CD4-positive, CD25-positive, alpha-beta regulatory T cell (primary cell): Measurements from ENCODE around the gene ZNF804B. TPM values are rescaled to one million over a fixed set of nuclear protein-coding genes. Genes with fewer than 3 reads are reported as not detected.
"Not testable (repeated sequence)": the region's sequence is repeated elsewhere in the genome, so short reads cannot be mapped to it uniquely, and the experiment has no call there.

ENCODE experiments used
- ATAC-seq, 2 donors: fragments of 150-1000 bp; cut with Tn5 transposase; one replicate each; pipeline ENCODE4 v1.10.0; 2021; ENCODE audit warnings: low read depth in 2 of 2, moderate number of reproducible peaks in 2 of 2, moderate library complexity in 1 of 2
- DNase-seq, 3 donors: peaks; one replicate each; pipeline versions ENCODE4 v3.0.0 to v3.0.0-alpha.2; 2012 to 2022; ENCODE audit warnings: mixed read lengths in 1 of 3
- H3K27ac ChIP-seq: one replicate; pipeline ENCODE4 v1.7.0; 2013; ENCODE audit warnings: mild to moderate bottlenecking, low read length; ENCODE audit not compliant: insufficient read depth, poor library complexity, severe bottlenecking
- H3K27me3 ChIP-seq: one replicate; pipeline ENCODE4 v1.7.0; 2013; ENCODE audit warnings: low read length; ENCODE audit not compliant: control insufficient read depth, insufficient read depth
- H3K36me3 ChIP-seq: one replicate; pipeline ENCODE4 v1.7.0; 2013; ENCODE audit warnings: mild to moderate bottlenecking, low read length, moderate library complexity; ENCODE audit not compliant: control insufficient read depth, insufficient read depth
- H3K4me1 ChIP-seq: 2 replicates; pipeline ENCODE4 v1.7.0; 2013; ENCODE audit warnings: mild to moderate bottlenecking, low read length; ENCODE audit not compliant: insufficient read depth, control insufficient read depth, poor library complexity, severe bottlenecking
- H3K4me3 ChIP-seq: one replicate; pipeline ENCODE4 v1.7.0; 2013; ENCODE audit warnings: low read depth, mild to moderate bottlenecking, low read length, moderate library complexity
- H3K9me3 ChIP-seq, 2 experiments: 1 replicate in 1 of 2; 2 replicates in 1 of 2; pipeline ENCODE4 v1.7.0; 2013; ENCODE audit warnings: low read length in 2 of 2, mild to moderate bottlenecking in 1 of 2, moderate library complexity in 1 of 2; ENCODE audit not compliant: control insufficient read depth in 2 of 2
- H3K27ac Mint-ChIP-seq, 3 donors: one replicate each; pipeline ENCODE4 v1.8.0; 2020 to 2022; ENCODE audit warnings: mild to moderate bottlenecking in 3 of 3, mixed read lengths in 3 of 3, moderate library complexity in 2 of 3
- H3K27me3 Mint-ChIP-seq: one replicate; pipeline ENCODE4 v1.8.0; 2022; ENCODE audit warnings: mild to moderate bottlenecking, mixed read lengths
- H3K36me3 Mint-ChIP-seq: one replicate; pipeline ENCODE4 v1.8.0; 2020; ENCODE audit warnings: mixed read lengths
- H3K4me1 Mint-ChIP-seq, 4 donors: one replicate each; pipeline ENCODE4 v1.8.0; 2020 to 2022; ENCODE audit warnings: mixed read lengths in 4 of 4, mild to moderate bottlenecking in 1 of 4
- H3K4me3 Mint-ChIP-seq, 4 donors: one replicate each; pipeline ENCODE4 v1.8.0; 2020 to 2022; ENCODE audit warnings: mild to moderate bottlenecking in 4 of 4, mixed read lengths in 4 of 4, moderate library complexity in 3 of 4
- H3K9me3 Mint-ChIP-seq, 7 donors: one replicate each; pipeline ENCODE4 v1.8.0; 2020 to 2022; ENCODE audit warnings: mixed read lengths in 7 of 7, mild to moderate bottlenecking in 3 of 7, moderate library complexity in 2 of 7
- polyA plus RNA-seq, 4 donors: library from polyadenylated mRNA; unstranded; fragments of 300-500 nt; fragmentation: Illumina TruSeq; gene quantifications; one replicate each; pipeline ENCODE4 v1.2.3, GENCODE V29; 2021
- total RNA-seq: library from RNA; stranded (reverse); gene quantifications from one replicate; pipeline ENCODE4 v1.2.3, GENCODE V29; 2022

Gene ZNF804B
- total and polyA plus RNA-seq, 5 donors from 2014 or later = not detected

GRCh38 chr7:89228688-89229171 lies 469.2 kb downstream of the ZNF804B start:
- H3K27me3 Mint-ChIP-seq, H3K4me3 ChIP-seq, H3K4me3 Mint-ChIP-seq, H3K27ac Mint-ChIP-seq, H3K4me1 ChIP-seq, H3K36me3 ChIP-seq, H3K36me3 Mint-ChIP-seq, H3K27me3 ChIP-seq, ATAC-seq, H3K27ac ChIP-seq, H3K9me3 ChIP-seq, H3K4me1 Mint-ChIP-seq, DNase-seq: not testable (repeated sequence)
- H3K9me3 Mint-ChIP-seq = peaks cover 0 to 20% (median 7%) of the 10 kb centered on the region in 7 donors

- H3K4me3 Mint-ChIP-seq = no peak overlapping the region
- no peaks in the 10 kb centered on the region for H3K4me1 ChIP-seq
- H3K27me3 Mint-ChIP-seq = no peaks in the 10 kb centered on the region
- DNase-seq = no peak
- H3K36me3 Mint-ChIP-seq = no peaks in the 10 kb centered on the region
- no peak for ATAC-seq
- no peak overlapping the region for H3K4me3 ChIP-seq
- H3K36me3 ChIP-seq = no peaks in the 10 kb centered on the region
- no peak overlapping the region for H3K27ac ChIP-seq
- H3K27ac Mint-ChIP-seq = no peak overlapping the region
- no peaks in the 10 kb centered on the region for H3K27me3 ChIP-seq
- H3K4me1 Mint-ChIP-seq = no peaks in the 10 kb centered on the region
- peaks cover 0 to 22% (median 9%) of the 10 kb centered on the region in 7 donors for H3K9me3 Mint-ChIP-seq
- no peaks in the 10 kb centered on the region for H3K9me3 ChIP-seq
These were observed 478.7 kb downstream of the ZNF804B start for GRCh38 chr7:89238156-89238555.

- no peak overlapping the region for H3K4me3 ChIP-seq
- H3K4me1 ChIP-seq = no peaks in the 10 kb centered on the region
- Mint-ChIP-seq H3K27me3 (no peaks in the 10 kb centered on the region), H3K4me3 (no peak overlapping the region), H3K36me3 (no peaks in the 10 kb centered on the region), H3K27ac (no peak overlapping the region), H3K4me1 (no peaks in the 10 kb centered on the region), H3K9me3 (peaks cover 0 to 20% (median 3%) of the 10 kb centered on the region in 7 donors)
- peaks cover 0 to 14% of the 10 kb centered on the region in 2 experiments for H3K9me3 ChIP-seq
- ATAC-seq (no peak), DNase-seq (no peak)
- H3K36me3 ChIP-seq = no peaks in the 10 kb centered on the region
- H3K27ac ChIP-seq = no peak overlapping the region
- no peaks in the 10 kb centered on the region for H3K27me3 ChIP-seq
These were observed 486.7 kb downstream of the ZNF804B start for GRCh38 chr7:89246196-89246595.

- Histone ChIP-seq H3K4me1 (no peaks in the 10 kb centered on the region), H3K36me3 (no peaks in the 10 kb centered on the region), H3K4me3 (no peak overlapping the region), H3K9me3 (peaks cover 0 to 14% of the 10 kb centered on the region in 2 experiments), H3K27me3 (no peaks in the 10 kb centered on the region), H3K27ac (no peak overlapping the region)
- H3K4me3 Mint-ChIP-seq = no peak overlapping the region
- DNase-seq = no peak
- H3K27ac Mint-ChIP-seq = no peak overlapping the region
- no peaks in the 10 kb centered on the region for H3K27me3 Mint-ChIP-seq
- H3K4me1 Mint-ChIP-seq = no peaks in the 10 kb centered on the region
- H3K9me3 Mint-ChIP-seq = peaks cover 0 to 14% (median 3%) of the 10 kb centered on the region in 7 donors
- H3K36me3 Mint-ChIP-seq = no peaks in the 10 kb centered on the region
- ATAC-seq = no peak
These were observed 487.7 kb downstream of the ZNF804B start for GRCh38 chr7:89247207-89247606.

GRCh38 chr7:89259085-89259484 lies 499.6 kb downstream of the ZNF804B start:
- no peaks in the 10 kb centered on the region for H3K4me1 ChIP-seq
- Mint-ChIP-seq H3K36me3 (no peaks in the 10 kb centered on the region), H3K4me1 (no peaks in the 10 kb centered on the region), H3K27me3 (no peaks in the 10 kb centered on the region), H3K4me3 (no peak overlapping the region), H3K27ac (no peak overlapping the region), H3K9me3 (peaks cover 0 to 11% (median 3%) of the 10 kb centered on the region in 7 donors)
- H3K36me3 ChIP-seq = no peaks in the 10 kb centered on the region
- no peak for ATAC-seq
- H3K27ac ChIP-seq = no peak overlapping the region
- H3K4me3 ChIP-seq = no peak overlapping the region
- H3K9me3 ChIP-seq = no peaks in the 10 kb centered on the region
- no peaks in the 10 kb centered on the region for H3K27me3 ChIP-seq
- DNase-seq = no peak

GRCh38 chr7:89264126-89264525 lies 504.6 kb downstream of the ZNF804B start:
- no peaks in the 10 kb centered on the region for H3K36me3 Mint-ChIP-seq

GRCh38 chr7:89265631-89266030 lies 506.1 kb downstream of the ZNF804B start:
- Histone ChIP-seq H3K27ac (no peak overlapping the region), H3K9me3 (no peaks in the 10 kb centered on the region), H3K27me3 (no peaks in the 10 kb centered on the region), H3K36me3 (no peaks in the 10 kb centered on the region), H3K4me3 (no peak overlapping the region), H3K4me1 (no peaks in the 10 kb centered on the region)
- no peak overlapping the region for H3K4me3 Mint-ChIP-seq
- DNase-seq (no peak), ATAC-seq (no peak)
- no peaks in the 10 kb centered on the region for H3K4me1 Mint-ChIP-seq
- no peak overlapping the region for H3K27ac Mint-ChIP-seq
- H3K27me3 Mint-ChIP-seq = no peaks in the 10 kb centered on the region
- no peaks in the 10 kb centered on the region for H3K36me3 Mint-ChIP-seq
- H3K9me3 Mint-ChIP-seq = peaks cover 0 to 7% (median 5%) of the 10 kb centered on the region in 7 donors

More at GRCh38 chr7:89264126-89264525, 504.6 kb downstream of the ZNF804B start:
- no peak for DNase-seq
- Histone ChIP-seq H3K27ac (no peak overlapping the region), H3K4me1 (no peaks in the 10 kb centered on the region), H3K4me3 (no peak overlapping the region), H3K27me3 (no peaks in the 10 kb centered on the region), H3K36me3 (no peaks in the 10 kb centered on the region), H3K9me3 (no peaks in the 10 kb centered on the region)
- Mint-ChIP-seq H3K4me1 (no peaks in the 10 kb centered on the region), H3K9me3 (peaks cover 0 to 9% (median 5%) of the 10 kb centered on the region in 7 donors), H3K27me3 (no peaks in the 10 kb centered on the region), H3K27ac (no peak overlapping the region), H3K4me3 (no peak overlapping the region)
- no peak for ATAC-seq

GRCh38 chr7:89283302-89283701 lies 523.8 kb downstream of the ZNF804B start:
- H3K27me3 ChIP-seq = no peaks in the 10 kb centered on the region
- H3K4me3 ChIP-seq = no peak overlapping the region
- ATAC-seq = no peak
- Mint-ChIP-seq H3K27me3 (no peaks in the 10 kb centered on the region), H3K4me3 (no peak overlapping the region), H3K9me3 (peaks cover 0 to 15% (median 7%) of the 10 kb centered on the region in 7 donors), H3K4me1 (no peaks in the 10 kb centered on the region), H3K36me3 (no peaks in the 10 kb centered on the region), H3K27ac (no peak overlapping the region)
- peaks cover 0 to 4% of the 10 kb centered on the region in 2 experiments for H3K9me3 ChIP-seq
- DNase-seq = no peak
- H3K4me1 ChIP-seq = no peaks in the 10 kb centered on the region
- no peak overlapping the region for H3K27ac ChIP-seq
- H3K36me3 ChIP-seq = no peaks in the 10 kb centered on the region
